ENCODE results near the gene KCNN4. TPM values are rescaled to one million over a fixed set of nuclear protein-coding genes. Genes with fewer than 3 reads are reported as not detected.

The KCNN4 gene
- total RNA-seq, 3 donors from 2014 or later, result 14.9 to 36.2 (median 36.1) TPM

GRCh38 chr19:43783636-43784035 lies 2.9 kb upstream of the KCNN4 start:
- intact Hi-C loops (cut with DNase I, micrococcal nuclease), result loop anchor here (5.0 kb wide), 1 partner anchor 36 kb away; no protein-coding TSS in a partner anchor
- no peaks in the 10 kb centered on the region for H3K9me3 ChIP-seq
- no peak overlapping the region for H3K4me3 ChIP-seq
- no peak for ATAC-seq
- DNase-seq, result no peak
- H3K36me3 ChIP-seq (ENCODE audit: low read depth), result no peaks in the 10 kb centered on the region
- TF ChIP-seq CTCF (IDR thresholded peaks at IDR 0.05), result no peak
- peaks cover 22% of the 10 kb centered on the region for H3K4me1 ChIP-seq (ENCODE audit: low read depth)

DNA sequence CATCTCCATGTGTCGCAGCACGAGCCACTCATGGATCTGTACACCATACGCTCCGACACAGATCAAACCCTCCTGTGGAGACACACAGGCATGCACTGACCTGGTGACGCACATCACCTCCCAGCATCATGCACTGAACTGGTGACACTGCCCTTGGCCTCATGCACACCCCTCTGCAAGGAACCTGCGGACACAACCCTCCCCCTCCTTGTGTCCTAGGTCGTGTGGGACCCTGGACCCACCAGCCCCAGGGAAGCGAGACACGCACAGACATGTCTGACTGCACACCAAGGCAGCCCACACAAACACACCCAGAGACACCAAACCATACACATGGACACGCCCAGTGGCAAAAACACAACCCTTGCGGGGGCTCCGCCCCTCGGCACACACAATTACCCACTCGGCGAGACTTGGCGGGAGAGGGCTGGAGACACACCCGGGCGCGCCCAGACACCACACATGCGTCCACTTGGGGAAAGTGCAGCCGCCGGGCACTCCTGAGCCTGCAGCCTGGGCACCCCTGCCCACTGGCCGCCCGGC lies 2.0 kb upstream of the KCNN4 start:
- Histone ChIP-seq H3K4me3 (no peak overlapping the region), H3K36me3 (ENCODE audit: low read depth) (no peaks in the 10 kb centered on the region), H3K4me1 (ENCODE audit: low read depth) (peaks cover 28% of the 10 kb centered on the region), H3K9me3 (no peaks in the 10 kb centered on the region)
- no peak for TF ChIP-seq CTCF (IDR thresholded peaks at IDR 0.05)
- intact Hi-C loops (cut with DNase I, micrococcal nuclease), result loop anchor here (5.0 kb wide), 1 partner anchor 35 kb away; no protein-coding TSS in a partner anchor
- DNase-seq, result peak; percentile 77 to 90 (median 84)
- ATAC-seq, result peak; percentile 35

DNA sequence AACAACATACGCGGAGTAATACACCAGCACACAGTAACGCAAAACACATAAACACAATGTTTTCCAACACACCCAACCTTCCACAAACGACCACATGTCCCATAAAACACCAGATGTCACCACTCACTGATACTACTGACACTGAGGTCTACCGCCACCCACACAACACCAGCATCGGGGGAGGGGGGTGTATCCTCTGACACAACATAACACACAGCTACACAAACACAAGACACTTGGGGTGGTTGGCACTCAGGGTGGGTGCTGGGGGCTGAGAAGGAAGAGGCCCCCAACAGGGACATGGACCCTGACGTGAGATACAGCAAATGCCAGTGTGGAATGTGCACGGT lies 1.5 kb upstream of the KCNN4 start:
- TF ChIP-seq CTCF (IDR thresholded peaks at IDR 0.05), result no peak
- intact Hi-C loops (cut with DNase I, micrococcal nuclease), result loop anchor here (5.0 kb wide), 1 partner anchor 35 kb away; no protein-coding TSS in a partner anchor
- DNase-seq (no peak), ATAC-seq (no peak)
- peaks cover 28% of the 10 kb centered on the region for H3K4me1 ChIP-seq (ENCODE audit: low read depth)
- no peaks in the 10 kb centered on the region for H3K36me3 ChIP-seq (ENCODE audit: low read depth)
- H3K9me3 ChIP-seq, result no peaks in the 10 kb centered on the region
- no peak overlapping the region for H3K4me3 ChIP-seq

DNA sequence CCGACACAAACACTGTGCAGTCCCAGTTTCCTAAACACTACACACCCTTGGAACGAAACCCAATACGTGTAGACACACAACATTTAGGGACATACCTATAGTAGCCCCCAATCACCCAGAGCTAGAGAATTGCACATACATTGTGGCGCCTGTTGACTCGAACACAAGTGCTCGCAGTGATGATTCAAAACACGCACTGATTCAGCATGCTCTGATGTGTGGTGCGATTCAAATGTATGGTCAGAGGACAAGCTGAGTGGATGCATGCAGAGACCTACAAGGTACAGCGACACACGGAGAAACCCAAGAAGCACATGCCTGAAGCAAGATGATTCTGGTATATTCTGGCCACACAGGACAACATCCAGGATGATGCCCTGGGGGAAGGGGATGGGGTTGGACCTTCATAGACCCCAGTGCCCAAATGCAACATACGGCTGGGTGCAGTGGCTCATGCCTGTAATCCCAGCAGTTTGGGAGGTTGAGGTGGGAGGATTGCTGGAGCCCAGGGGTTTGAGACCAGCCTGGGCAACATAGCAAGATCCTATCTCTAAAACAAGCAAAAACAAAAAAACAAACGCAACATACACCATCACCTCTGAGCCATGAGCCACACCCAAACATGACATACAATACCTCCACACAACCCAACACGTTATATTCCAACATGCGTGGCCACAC lies 997 bp upstream of the KCNN4 start:
- no peak for TF ChIP-seq CTCF (IDR thresholded peaks at IDR 0.05)
- H3K36me3 ChIP-seq (ENCODE audit: low read depth), result no peaks in the 10 kb centered on the region
- no peak for ATAC-seq
- no peak for DNase-seq
- no peaks in the 10 kb centered on the region for H3K9me3 ChIP-seq
- intact Hi-C loops (cut with DNase I, micrococcal nuclease), result loop anchor here (5.0 kb wide), 1 partner anchor 34 kb away; no protein-coding TSS in a partner anchor
- H3K4me1 ChIP-seq (ENCODE audit: low read depth), result peaks cover 31% of the 10 kb centered on the region
- no peak overlapping the region for H3K4me3 ChIP-seq

GRCh38 chr19:43779820-43780219 lies 953 bp downstream of the KCNN4 start:
- ATAC-seq (peak; percentile 21), DNase-seq (peak in 1 of 3 donors; percentile 66)
- no peaks in the 10 kb centered on the region for H3K9me3 ChIP-seq
- H3K4me3 ChIP-seq, result no peak overlapping the region
- H3K4me1 ChIP-seq (ENCODE audit: low read depth), result peaks cover 31% of the 10 kb centered on the region
- intact Hi-C loops (cut with DNase I, micrococcal nuclease), result loop anchor here (5.0 kb wide), 1 partner anchor 33 kb away; no protein-coding TSS in a partner anchor
- no peaks in the 10 kb centered on the region for H3K36me3 ChIP-seq (ENCODE audit: low read depth)
- no peak for TF ChIP-seq CTCF (IDR thresholded peaks at IDR 0.05)
